Measurements from ENCODE around the gene TRABD2B.

Gene TRABD2B

GRCh38 chr1:47725000-47725473, 272.1 kb downstream of the TRABD2B start:
- H3K23ac ChIP-seq (ENCODE audit: low read length in 2 of 2): no peak overlapping the region
- no peak overlapping the region for H3K27ac ChIP-seq (ENCODE audit: low read length, poor library complexity, severe bottlenecking)
- no peaks in the 10 kb centered on the region for H3K9me3 ChIP-seq (ENCODE audit: control insufficient read depth, low read length)
- H3K4me3 ChIP-seq (ENCODE audit: insufficient read depth in 1 of 2, low read depth in 1 of 2, low read length in 2 of 2): no peak overlapping the region
- H2BK12ac ChIP-seq (ENCODE audit: low read length in 2 of 2): no peak overlapping the region
- no peak overlapping the region for H3K14ac ChIP-seq (ENCODE audit: low read length in 2 of 2)
- no peak overlapping the region for H3K4me2 ChIP-seq (ENCODE audit: low read length, poor library complexity, severe bottlenecking)
- H3K79me1 ChIP-seq (replicated peaks; ENCODE audit: low read length, poor library complexity, severe bottlenecking): no peaks in the 10 kb centered on the region
- H3K27me3 ChIP-seq (ENCODE audit: control insufficient read depth in 1 of 2, insufficient read depth in 1 of 2, low read length in 2 of 2): peaks cover 68 to 80% of the 10 kb centered on the region in 2 experiments
- no peak for DNase-seq
- no peak overlapping the region for H2BK5ac ChIP-seq (ENCODE audit: low read depth, low read length, poor library complexity, severe bottlenecking)
- no peak overlapping the region for H2AK5ac ChIP-seq (ENCODE audit: low read length, severe bottlenecking)
- no peaks in the 10 kb centered on the region for H3K4me1 ChIP-seq (ENCODE audit: control insufficient read depth, insufficient read depth, low read depth, low read length)
- WGBS: 2% methylated on average over 40 of the region's 45 CpGs
- H3K9ac ChIP-seq (ENCODE audit: low read length): no peak overlapping the region
- H3K4ac ChIP-seq (ENCODE audit: low read depth in 1 of 2, low read length in 2 of 2): no peak overlapping the region
- no peak overlapping the region for H4K8ac ChIP-seq (ENCODE audit: low read length)
- H3K18ac ChIP-seq (ENCODE audit: low read depth in 1 of 2, low read length in 2 of 2): no peak overlapping the region
- no peaks in the 10 kb centered on the region for H3K36me3 ChIP-seq (ENCODE audit: control insufficient read depth in 1 of 2, insufficient read depth in 2 of 2, low read depth in 1 of 2, low read length in 2 of 2)
- H4K91ac ChIP-seq (ENCODE audit: low read length): no peak overlapping the region
- no peak overlapping the region for H2AFZ ChIP-seq (ENCODE audit: low read depth, low read length)
- no peak overlapping the region for H2BK15ac ChIP-seq (ENCODE audit: low read depth, poor library complexity, severe bottlenecking)
- H2BK120ac ChIP-seq (ENCODE audit: low read depth, low read length): no peak overlapping the region

GRCh38 chr1:47724432-47724999, 272.7 kb downstream of the TRABD2B start:
- Histone ChIP-seq H3K4me3 (ENCODE audit: insufficient read depth in 1 of 2, low read depth in 1 of 2, low read length in 2 of 2) (no peak overlapping the region), H2AK5ac (ENCODE audit: low read length, severe bottlenecking) (no peak overlapping the region), H3K4ac (ENCODE audit: low read depth in 1 of 2, low read length in 2 of 2) (no peak overlapping the region), H3K14ac (ENCODE audit: low read length in 2 of 2) (no peak overlapping the region), H3K23ac (ENCODE audit: low read length in 2 of 2) (no peak overlapping the region), H2BK5ac (ENCODE audit: low read depth, low read length, poor library complexity, severe bottlenecking) (no peak overlapping the region), H3K4me1 (ENCODE audit: control insufficient read depth, insufficient read depth, low read depth, low read length) (no peaks in the 10 kb centered on the region), H3K79me1 (replicated peaks; ENCODE audit: low read length, poor library complexity, severe bottlenecking) (no peaks in the 10 kb centered on the region), H2AFZ (ENCODE audit: low read depth, low read length) (no peak overlapping the region), H4K91ac (ENCODE audit: low read length) (no peak overlapping the region), H3K4me2 (ENCODE audit: low read length, poor library complexity, severe bottlenecking) (no peak overlapping the region), H3K9ac (ENCODE audit: low read length) (no peak overlapping the region), H3K27ac (ENCODE audit: low read length, poor library complexity, severe bottlenecking) (no peak overlapping the region), H3K27me3 (ENCODE audit: control insufficient read depth in 1 of 2, insufficient read depth in 1 of 2, low read length in 2 of 2) (peaks cover 73 to 85% of the 10 kb centered on the region in 2 experiments), H2BK15ac (ENCODE audit: low read depth, poor library complexity, severe bottlenecking) (no peak overlapping the region), H2BK120ac (ENCODE audit: low read depth, low read length) (no peak overlapping the region), H2BK12ac (ENCODE audit: low read length in 2 of 2) (no peak overlapping the region), H3K9me3 (ENCODE audit: control insufficient read depth, low read length) (no peaks in the 10 kb centered on the region), H3K36me3 (ENCODE audit: control insufficient read depth in 1 of 2, insufficient read depth in 2 of 2, low read depth in 1 of 2, low read length in 2 of 2) (no peaks in the 10 kb centered on the region), H4K8ac (ENCODE audit: low read length) (no peak overlapping the region), H3K18ac (ENCODE audit: low read depth in 1 of 2, low read length in 2 of 2) (no peak overlapping the region)
- DNase-seq: no peak
- WGBS: 74% methylated on average over 11 of the region's 13 CpGs

- no peaks in the 10 kb centered on the region for H3K9me3 ChIP-seq (ENCODE audit: control insufficient read depth, low read length)
- H3K79me1 ChIP-seq (replicated peaks; ENCODE audit: low read length, poor library complexity, severe bottlenecking): no peaks in the 10 kb centered on the region
- no peak overlapping the region for H3K27ac ChIP-seq (ENCODE audit: low read length, poor library complexity, severe bottlenecking)
- no peak overlapping the region for H3K4ac ChIP-seq (ENCODE audit: low read depth in 1 of 2, low read length in 2 of 2)
- H3K36me3 ChIP-seq (ENCODE audit: control insufficient read depth in 1 of 2, insufficient read depth in 2 of 2, low read depth in 1 of 2, low read length in 2 of 2): no peaks in the 10 kb centered on the region
- no peak overlapping the region for H2BK5ac ChIP-seq (ENCODE audit: low read depth, low read length, poor library complexity, severe bottlenecking)
- no peak overlapping the region for H4K8ac ChIP-seq (ENCODE audit: low read length)
- no peak for DNase-seq
- no peak overlapping the region for H2AFZ ChIP-seq (ENCODE audit: low read depth, low read length)
- no peak overlapping the region for H3K14ac ChIP-seq (ENCODE audit: low read length in 2 of 2)
- H2BK120ac ChIP-seq (ENCODE audit: low read depth, low read length): no peak overlapping the region
- peaks cover 82 to 100% of the 10 kb centered on the region in 2 experiments for H3K27me3 ChIP-seq (ENCODE audit: control insufficient read depth in 1 of 2, insufficient read depth in 1 of 2, low read length in 2 of 2)
- H3K4me2 ChIP-seq (ENCODE audit: low read length, poor library complexity, severe bottlenecking): no peak overlapping the region
- H3K18ac ChIP-seq (ENCODE audit: low read depth in 1 of 2, low read length in 2 of 2): no peak overlapping the region
- H3K23ac ChIP-seq (ENCODE audit: low read length in 2 of 2): no peak overlapping the region
- no peak overlapping the region for H3K9ac ChIP-seq (ENCODE audit: low read length)
- no peak overlapping the region for H2BK12ac ChIP-seq (ENCODE audit: low read length in 2 of 2)
- H2BK15ac ChIP-seq (ENCODE audit: low read depth, poor library complexity, severe bottlenecking): no peak overlapping the region
- H2AK5ac ChIP-seq (ENCODE audit: low read length, severe bottlenecking): no peak overlapping the region
- H3K4me3 ChIP-seq (ENCODE audit: insufficient read depth in 1 of 2, low read depth in 1 of 2, low read length in 2 of 2): no peak overlapping the region
- WGBS: 72% methylated on average over 11 of the region's 11 CpGs
- H3K4me1 ChIP-seq (ENCODE audit: control insufficient read depth, insufficient read depth, low read depth, low read length): no peaks in the 10 kb centered on the region
- H4K91ac ChIP-seq (ENCODE audit: low read length): no peak overlapping the region
These were observed 274.1 kb downstream of the TRABD2B start for GRCh38 chr1:47722909-47723580.

GRCh38 chr1:47722101-47722500, 275.1 kb downstream of the TRABD2B start:
- Histone ChIP-seq H3K27me3 (ENCODE audit: control insufficient read depth in 1 of 2, insufficient read depth in 1 of 2, low read length in 2 of 2) (peaks cover 76 to 100% of the 10 kb centered on the region in 2 experiments), H3K79me1 (replicated peaks; ENCODE audit: low read length, poor library complexity, severe bottlenecking) (no peaks in the 10 kb centered on the region), H3K23ac (ENCODE audit: low read length in 2 of 2) (no peak overlapping the region), H4K8ac (ENCODE audit: low read length) (no peak overlapping the region), H3K14ac (ENCODE audit: low read length in 2 of 2) (no peak overlapping the region), H2BK5ac (ENCODE audit: low read depth, low read length, poor library complexity, severe bottlenecking) (no peak overlapping the region), H3K4me1 (ENCODE audit: control insufficient read depth, insufficient read depth, low read depth, low read length) (no peaks in the 10 kb centered on the region), H2AFZ (ENCODE audit: low read depth, low read length) (no peak overlapping the region), H3K4me3 (ENCODE audit: insufficient read depth in 1 of 2, low read depth in 1 of 2, low read length in 2 of 2) (no peak overlapping the region), H4K91ac (ENCODE audit: low read length) (no peak overlapping the region), H3K36me3 (ENCODE audit: control insufficient read depth in 1 of 2, insufficient read depth in 2 of 2, low read depth in 1 of 2, low read length in 2 of 2) (no peaks in the 10 kb centered on the region), H2BK120ac (ENCODE audit: low read depth, low read length) (no peak overlapping the region), H3K27ac (ENCODE audit: low read length, poor library complexity, severe bottlenecking) (no peak overlapping the region), H2AK5ac (ENCODE audit: low read length, severe bottlenecking) (no peak overlapping the region), H3K9me3 (ENCODE audit: control insufficient read depth, low read length) (no peaks in the 10 kb centered on the region), H2BK12ac (ENCODE audit: low read length in 2 of 2) (no peak overlapping the region), H3K4ac (ENCODE audit: low read depth in 1 of 2, low read length in 2 of 2) (no peak overlapping the region), H3K9ac (ENCODE audit: low read length) (no peak overlapping the region), H3K4me2 (ENCODE audit: low read length, poor library complexity, severe bottlenecking) (no peak overlapping the region), H2BK15ac (ENCODE audit: low read depth, poor library complexity, severe bottlenecking) (no peak overlapping the region), H3K18ac (ENCODE audit: low read depth in 1 of 2, low read length in 2 of 2) (no peak overlapping the region)
- no peak for DNase-seq
- 93% methylated on average over 8 of the region's 8 CpGs for WGBS
